HG03442 (cell line): ENCODE results near the gene EXOSC9.

ENCODE experiments used
- ATAC-seq: cut with Tn5 transposase; IDR thresholded peaks from one replicate; pipeline ENCODE4 v1.9.1; 2021; ENCODE audit warnings: mild to moderate bottlenecking, moderate library complexity; ENCODE audit not compliant: unreplicated experiment

Gene EXOSC9

DNA sequence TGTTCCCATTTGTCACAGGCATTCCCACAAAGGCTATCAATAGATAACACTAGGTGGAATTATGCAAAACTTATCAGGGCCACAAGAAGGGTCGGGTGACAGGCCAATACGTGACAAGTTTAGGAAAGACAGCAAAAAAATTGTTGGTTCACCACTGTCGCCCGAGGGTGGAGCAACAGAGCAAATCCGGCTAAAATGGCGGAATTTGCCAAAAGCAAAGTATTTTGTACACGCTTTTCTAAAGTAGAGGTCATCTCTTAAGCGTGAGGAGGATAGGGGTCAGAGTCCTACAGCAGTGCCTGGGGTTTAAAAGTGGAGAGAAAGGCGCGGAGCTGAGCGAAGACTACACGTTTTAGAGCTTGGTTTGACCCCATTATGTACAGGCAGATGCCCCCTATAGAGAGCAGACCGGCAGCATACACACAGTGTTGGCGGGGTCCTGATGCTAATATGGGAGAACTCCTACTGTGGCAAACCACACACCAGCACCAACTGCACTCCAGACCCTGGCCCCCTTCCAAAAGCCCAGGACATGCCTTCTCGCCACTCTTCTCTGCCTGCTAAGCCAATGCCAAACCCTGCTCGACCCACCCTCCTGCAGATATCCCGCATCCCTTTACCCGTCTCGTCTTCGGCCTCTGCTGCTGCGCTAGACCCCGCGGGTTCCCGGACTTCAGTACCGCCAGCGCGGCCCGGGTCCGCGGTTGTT lies 21.8 kb downstream of the EXOSC9 start:
- peak; percentile 33 for ATAC-seq

DNA sequence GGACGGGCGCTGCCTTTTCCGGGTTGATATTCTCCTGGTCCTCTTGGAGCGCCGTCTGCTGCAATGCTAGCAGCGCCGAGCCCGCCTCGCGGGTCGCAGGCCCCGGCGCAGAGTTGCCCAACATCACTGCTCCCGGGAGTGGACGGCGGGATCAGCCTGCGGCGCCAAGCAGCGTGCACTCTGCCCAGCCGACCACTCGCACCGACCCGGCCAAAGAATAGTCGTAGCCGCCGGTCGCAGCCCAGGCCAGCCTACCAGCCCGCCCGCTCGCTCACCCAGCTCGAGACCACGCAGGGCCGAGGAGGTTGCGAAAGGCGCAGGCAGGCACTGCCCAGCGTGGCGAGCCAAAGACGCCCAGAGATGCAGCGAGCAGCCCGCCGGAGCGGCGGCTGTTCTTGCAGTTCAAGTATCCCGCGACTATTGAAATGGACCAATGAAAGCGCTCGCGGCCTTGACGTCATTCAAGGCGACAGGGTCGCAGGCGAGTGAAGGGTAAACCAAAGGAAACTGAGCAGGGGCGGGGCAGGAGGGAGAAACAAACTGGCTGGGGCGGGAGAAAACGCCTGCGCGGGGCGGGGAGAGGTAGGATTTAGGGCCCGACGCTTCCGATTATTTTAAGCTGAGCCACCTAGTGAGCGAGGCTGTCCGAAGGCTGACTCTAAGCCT lies 22.5 kb downstream of the EXOSC9 start, which contains the start of gene CCNA2:
Gene CCNA2 (minus strand): TSS at position 379 of the 666 bp plus-strand sequence. CDS start 255 bp downstream, at position 124.
- peak; percentile 92 for ATAC-seq

DNA sequence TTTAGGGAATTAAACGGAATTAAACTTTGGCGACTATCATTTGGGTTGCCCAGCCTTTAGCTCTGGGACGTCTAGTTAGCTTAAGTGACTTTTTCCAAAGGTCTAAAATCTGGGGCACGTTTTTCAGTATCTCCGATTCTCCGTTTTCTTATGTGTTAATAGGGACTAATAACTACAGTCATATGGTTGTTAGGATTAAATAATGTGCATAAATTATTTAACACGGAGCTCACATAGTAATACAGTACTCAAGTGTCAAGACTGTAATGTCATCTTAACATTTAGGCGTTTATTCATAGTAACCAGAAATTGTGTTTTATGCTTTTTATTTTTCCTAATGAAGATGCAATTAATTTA lies 23.0 kb downstream of the EXOSC9 start:
- peak; percentile 1 for ATAC-seq

DNA sequence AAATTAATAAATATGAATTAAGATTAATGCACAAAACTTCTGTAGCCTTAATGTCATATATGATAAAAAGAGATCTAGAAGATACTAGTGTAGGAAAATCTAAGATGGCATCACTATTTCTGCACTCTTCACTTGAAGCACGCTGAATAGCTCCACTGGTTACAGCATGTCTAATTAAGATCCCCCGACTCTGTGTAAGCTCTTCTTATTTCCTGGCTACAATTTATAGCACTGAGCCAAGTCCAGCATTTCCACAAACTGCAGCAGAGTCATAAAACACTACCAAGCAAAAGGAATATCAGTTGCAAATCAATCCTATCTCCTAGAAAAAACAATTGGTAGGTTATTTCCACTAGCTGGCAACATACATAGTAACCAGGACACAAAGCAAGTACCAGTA lies 23.8 kb downstream of the EXOSC9 start:
- ATAC-seq: no peak

DNA sequence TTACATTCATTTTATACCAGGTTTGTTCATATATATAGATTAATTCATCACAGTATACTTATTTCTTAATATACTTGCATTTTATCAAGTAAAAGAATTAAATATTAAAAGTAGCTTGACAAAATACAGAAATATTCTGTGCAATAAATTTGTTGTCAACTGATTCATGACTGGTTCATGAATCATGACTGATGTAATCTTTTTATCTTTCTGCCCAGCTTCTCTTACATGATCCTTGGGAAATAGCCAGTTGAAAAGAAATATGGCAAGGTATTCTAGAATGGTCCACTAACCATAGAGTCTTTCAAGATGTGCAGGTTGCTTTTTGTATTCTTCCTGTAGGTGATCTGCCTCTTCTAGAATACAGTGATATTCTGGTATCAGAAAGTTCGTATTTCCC lies 26.7 kb downstream of the EXOSC9 start:
- no peak for ATAC-seq

DNA sequence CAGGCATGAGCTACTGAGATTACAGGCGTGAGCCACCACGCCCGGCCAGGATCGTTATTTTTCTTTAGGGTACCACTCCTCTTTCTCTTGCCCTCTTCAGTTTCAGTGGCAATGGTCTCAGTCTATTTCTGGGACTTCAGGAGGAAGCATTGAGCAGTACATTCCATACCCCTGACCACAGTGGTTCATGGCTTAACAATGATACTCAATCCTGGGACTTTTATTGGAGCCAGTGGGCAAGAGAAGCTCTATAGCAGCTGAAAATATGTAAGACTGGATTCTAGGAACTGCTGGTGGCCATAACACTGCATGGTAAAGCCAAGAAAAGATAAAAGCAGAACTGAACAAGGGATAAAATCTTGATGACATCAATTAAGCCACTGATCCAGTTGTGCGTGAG lies 28.4 kb downstream of the EXOSC9 start:
- ATAC-seq: no peak

DNA sequence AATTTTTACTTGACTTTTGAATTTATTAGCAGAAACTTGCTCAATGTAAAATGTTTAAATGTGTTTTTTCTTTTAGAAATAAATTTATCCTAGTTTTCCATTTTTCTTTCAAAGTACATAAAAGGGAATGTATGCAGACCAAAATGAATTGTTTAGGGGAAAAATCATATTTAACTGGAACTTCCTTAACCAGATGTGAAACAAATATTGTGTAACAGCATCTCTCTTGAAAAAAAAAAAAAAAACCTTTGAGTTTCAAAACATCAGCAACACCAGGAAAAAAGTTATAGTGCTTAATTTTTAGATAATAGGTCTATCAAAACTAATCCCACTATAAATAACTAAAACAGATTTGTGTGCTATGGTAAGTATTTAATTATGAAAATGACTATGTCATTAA lies 37.0 kb downstream of the EXOSC9 start:
- no peak for ATAC-seq

DNA sequence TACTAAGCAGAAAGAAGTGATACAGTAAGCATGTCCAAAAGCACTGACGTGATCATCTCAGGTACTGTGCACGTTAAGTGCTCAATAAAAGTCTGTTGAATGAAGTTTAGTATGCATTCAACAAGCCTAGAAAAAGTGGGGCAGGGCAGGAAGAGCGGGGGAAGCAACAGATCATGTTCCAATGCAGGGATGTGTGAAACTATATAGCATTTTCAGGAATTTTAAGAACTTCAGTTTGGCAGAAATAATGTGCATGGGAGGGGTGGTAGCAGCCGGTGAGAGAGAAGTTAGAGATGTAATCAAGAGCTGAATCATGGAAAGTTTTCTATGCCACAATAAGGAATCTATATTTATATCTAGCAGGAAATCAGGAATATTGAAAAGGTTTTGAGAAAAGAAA lies 41.7 kb downstream of the EXOSC9 start:
- ATAC-seq: no peak

DNA sequence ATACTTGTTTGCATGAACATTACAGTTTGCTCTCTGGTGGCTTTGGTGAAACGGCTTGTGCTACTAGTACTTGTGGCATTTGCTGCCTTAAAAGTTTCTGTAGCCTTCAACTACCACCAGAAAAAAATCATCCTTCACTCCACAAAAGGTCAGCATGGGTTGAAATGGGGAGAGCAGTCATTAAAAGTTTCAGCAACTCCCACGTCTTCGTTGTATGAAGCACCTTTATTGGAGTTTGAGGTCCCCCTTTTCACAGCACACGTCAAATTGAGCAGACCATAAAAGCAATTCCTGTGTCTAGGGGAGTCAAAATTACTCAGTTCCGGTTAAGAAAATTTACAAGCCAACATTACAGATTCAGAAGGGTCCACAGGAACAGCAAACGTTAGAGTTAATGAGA lies 45.5 kb downstream of the EXOSC9 start:
- no peak for ATAC-seq

DNA sequence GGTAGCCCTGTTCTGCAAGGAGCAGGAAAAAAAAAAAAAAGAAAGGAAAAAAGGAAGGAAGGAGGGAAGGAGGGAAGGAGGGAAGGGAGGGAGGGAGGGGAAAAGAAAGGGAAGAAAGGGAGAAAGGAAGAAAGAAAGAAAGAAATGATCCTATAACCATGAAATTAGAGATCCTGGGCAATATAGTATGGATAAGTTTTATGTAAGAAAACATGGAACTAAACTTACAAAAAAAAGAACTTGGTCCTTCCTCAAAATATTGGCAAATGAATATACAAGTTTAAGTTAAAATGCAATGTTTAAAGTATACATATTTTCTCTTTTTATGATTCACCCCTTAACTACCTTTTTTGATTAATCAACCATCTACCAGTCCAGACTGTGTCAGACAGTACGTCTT lies 50.2 kb downstream of the EXOSC9 start:
- ATAC-seq: no peak

DNA sequence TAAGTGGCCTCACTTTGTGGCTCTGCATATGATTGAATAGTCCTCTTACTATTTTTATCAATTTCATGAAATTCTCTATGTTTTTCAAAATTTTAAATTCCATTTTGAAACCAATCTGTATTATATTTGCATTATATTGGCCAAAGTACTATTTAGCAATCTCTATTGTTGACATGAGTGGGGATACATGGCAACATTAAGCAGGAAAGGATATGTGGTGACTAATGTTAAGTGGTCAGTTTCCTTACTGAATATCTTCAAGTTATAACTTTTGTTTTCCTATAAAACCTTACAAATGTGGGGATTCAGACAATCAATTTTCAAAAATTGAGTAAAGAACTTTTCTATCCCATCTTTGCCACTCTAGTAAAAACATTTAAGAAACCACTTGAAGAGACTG lies 59.0 kb downstream of the EXOSC9 start:
- no peak for ATAC-seq

DNA sequence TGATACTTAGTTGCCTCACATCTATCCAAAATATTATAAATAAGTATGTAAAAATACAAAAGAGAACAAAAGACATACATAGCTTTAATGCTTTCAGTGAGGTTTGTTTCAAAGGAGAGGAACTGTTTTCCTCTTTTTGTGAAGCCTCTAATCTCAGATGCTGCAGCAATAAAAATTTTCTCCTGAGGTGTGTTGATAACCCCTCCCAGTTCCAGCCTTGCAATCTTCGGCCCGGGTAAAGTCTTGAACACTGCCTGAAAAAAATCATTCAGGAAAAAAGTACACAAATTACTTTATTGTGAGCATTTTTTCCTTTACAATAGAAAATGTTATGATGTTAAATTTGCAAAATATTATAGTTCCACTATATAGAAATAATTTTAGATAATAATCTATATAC lies 60.3 kb downstream of the EXOSC9 start:
- no peak for ATAC-seq

DNA sequence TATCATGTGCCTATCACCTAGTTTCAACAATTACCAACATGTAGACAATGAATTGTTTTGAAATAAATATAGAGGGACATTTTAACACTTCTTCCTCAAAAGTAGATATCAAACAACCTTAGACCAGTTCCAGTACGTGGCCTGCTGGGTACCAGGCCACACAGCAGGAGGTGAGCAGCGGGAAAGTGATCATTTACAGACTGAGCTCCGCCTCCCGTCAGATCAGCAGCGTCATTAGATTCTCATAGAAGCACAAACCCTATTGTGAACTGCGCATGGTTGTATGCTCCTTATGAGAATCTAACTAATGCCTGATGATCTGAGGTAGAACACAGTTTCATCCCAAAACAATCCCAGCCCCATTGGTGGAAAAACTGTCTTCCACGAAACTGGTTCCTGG lies 62.7 kb downstream of the EXOSC9 start:
- ATAC-seq: no peak
